Measurements from ENCODE around the gene KIRREL1.

DNA sequence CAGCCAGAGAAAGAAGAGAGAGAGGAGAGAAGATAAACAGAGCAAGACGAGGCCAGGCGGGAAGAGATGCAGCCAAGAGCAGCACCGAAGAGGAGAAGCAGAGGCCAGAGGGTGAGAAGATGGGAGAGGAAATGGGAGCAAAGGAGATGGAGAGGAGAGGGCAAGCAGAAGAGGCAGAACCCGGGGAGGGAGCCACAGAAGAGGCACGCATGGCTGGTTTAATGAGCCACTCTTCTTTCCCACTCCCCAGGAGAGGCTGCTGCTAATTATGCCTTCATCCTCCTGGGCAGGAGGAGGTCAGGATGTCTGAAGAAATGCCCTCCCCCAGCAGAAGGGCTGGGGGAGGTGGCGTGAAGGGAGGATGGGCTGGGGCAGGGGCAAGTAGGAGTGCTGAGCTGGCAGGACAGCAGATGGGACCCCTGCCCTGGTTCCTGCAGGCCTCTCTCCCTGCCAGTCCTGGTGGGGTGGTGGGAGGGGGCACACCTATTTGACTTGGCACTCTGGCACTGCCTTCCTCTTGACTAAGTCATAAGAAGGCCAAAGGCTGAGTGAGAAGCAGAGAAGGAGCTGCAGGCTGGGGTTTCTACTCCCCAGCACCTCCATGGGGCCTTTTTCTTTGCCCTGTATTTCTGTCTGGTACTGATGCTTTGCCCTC is 32.3 kb downstream of the KIRREL1 start:
- no peak for TF ChIP-seq POLR2A (IDR thresholded peaks at IDR 0.05)
- TF ChIP-seq, protein P1, sequence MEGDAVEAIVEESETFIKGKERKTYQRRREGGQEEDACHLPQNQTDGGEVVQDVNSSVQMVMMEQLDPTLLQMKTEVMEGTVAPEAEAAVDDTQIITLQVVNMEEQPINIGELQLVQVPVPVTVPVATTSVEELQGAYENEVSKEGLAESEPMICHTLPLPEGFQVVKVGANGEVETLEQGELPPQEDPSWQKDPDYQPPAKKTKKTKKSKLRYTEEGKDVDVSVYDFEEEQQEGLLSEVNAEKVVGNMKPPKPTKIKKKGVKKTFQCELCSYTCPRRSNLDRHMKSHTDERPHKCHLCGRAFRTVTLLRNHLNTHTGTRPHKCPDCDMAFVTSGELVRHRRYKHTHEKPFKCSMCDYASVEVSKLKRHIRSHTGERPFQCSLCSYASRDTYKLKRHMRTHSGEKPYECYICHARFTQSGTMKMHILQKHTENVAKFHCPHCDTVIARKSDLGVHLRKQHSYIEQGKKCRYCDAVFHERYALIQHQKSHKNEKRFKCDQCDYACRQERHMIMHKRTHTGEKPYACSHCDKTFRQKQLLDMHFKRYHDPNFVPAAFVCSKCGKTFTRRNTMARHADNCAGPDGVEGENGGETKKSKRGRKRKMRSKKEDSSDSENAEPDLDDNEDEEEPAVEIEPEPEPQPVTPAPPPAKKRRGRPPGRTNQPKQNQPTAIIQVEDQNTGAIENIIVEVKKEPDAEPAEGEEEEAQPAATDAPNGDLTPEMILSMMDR (IDR thresholded peaks at IDR 0.05): no peak
